SK-N-MC (cell line): ENCODE data around the gene KIFC3.

Experiments
- EZH2 ChIP-seq: fragments of 200-600 bp; sonication (generic); IDR thresholded peaks from one replicate; pipeline ENCODE4 v1.6.1; 2017; ENCODE audit warnings: antibody characterized with exemption
- POLR2AphosphoS5 ChIP-seq: IDR thresholded peaks from 2 replicates; pipeline ENCODE4 v1.6.1; 2012; ENCODE audit warnings: mild to moderate bottlenecking, low read depth, low read length, borderline replicate concordance

DNA sequence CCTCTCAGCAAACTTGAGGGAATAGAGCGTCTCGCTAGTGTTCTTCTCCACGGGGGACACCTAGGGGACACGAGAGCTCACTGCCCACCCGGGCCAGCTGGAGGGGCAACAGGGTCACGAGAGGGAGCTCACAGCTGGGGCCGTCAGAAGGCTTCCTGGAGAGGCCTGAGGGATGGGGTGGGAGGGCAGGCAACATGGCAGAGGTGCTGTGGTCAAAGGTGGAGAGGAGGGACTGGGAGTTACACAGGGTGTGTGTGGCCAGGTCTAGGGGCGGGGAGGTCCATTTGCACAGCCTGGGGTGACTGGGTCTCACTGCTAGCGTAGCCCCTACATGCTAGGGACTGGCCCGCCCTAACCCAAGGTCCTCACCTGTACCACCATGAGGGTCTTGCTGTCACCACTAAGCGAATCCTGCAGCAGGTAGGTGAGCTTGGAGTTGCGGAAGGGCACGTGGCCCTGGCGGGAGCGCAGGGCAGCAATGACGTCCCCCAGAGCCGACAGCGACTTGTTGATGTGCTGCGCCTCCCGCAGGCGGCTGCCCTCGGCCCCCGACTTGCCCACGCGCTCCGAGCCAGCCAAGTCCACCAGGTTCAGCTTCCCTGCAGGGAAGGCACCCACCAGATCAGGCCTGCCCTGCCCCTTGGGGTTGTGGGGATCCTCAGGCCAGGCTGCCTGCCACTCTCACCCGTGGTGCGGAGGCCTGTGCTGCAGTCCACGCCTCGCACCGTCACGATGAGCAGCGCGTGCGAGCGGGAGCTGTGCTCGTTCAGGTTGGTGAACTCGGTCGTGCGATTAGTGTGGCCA, 41.7 kb downstream of the KIFC3 start:
- TF ChIP-seq POLR2AphosphoS5 (no peak; the same call in 1 of the 2 replicates), EZH2 (no peak)
